Central memory CD8-positive, alpha-beta T cell (primary cell): ENCODE results near the gene RYR2.
A peak's percentile ranks its signal among the peaks of the same experiment; 100 is the strongest.

Source experiments
- ATAC-seq: fragments of 150-1000 bp; cut with Tn5 transposase; replicated peaks from 2 replicates; pipeline ENCODE4 v1.10.0; 2022; ENCODE audit warnings: mild to moderate bottlenecking, moderate FRiP score, moderate number of reproducible peaks; ENCODE audit not compliant: poor library complexity, severe bottlenecking; ENCODE audit errors: extremely low read depth
- DNase-seq, 2 donors: peaks; one replicate each; pipeline ENCODE4 v3.0.0; 2021; ENCODE audit warnings: low spot score in 2 of 2
- H3K27ac Mint-ChIP-seq: one replicate; pipeline ENCODE4 v1.8.0; 2022; ENCODE audit warnings: low read depth, mild to moderate bottlenecking, moderate library complexity, mixed read lengths
- H3K27me3 Mint-ChIP-seq: one replicate; pipeline ENCODE4 v1.8.0; 2022; ENCODE audit warnings: mixed read lengths
- H3K36me3 Mint-ChIP-seq: one replicate; pipeline ENCODE4 v1.8.0; 2022; ENCODE audit warnings: mild to moderate bottlenecking, moderate library complexity, mixed read lengths; ENCODE audit not compliant: insufficient read depth
- H3K4me1 Mint-ChIP-seq: one replicate; pipeline ENCODE4 v1.8.0; 2022; ENCODE audit warnings: mixed read lengths
- H3K4me3 Mint-ChIP-seq: one replicate; pipeline ENCODE4 v1.8.0; 2022; ENCODE audit warnings: mild to moderate bottlenecking, moderate library complexity, mixed read lengths
- H3K9me3 Mint-ChIP-seq: one replicate; pipeline ENCODE4 v1.8.0; 2022; ENCODE audit warnings: mixed read lengths

RYR2 gene

GRCh38 chr1:237386362-237387143, 344.6 kb downstream of the RYR2 start:
- ATAC-seq (no peak), DNase-seq (no peak)
- H3K9me3 Mint-ChIP-seq, result no peaks in the 10 kb centered on the region
- H3K27me3 Mint-ChIP-seq, result peaks cover 10% of the 10 kb centered on the region
- no peak overlapping the region for H3K27ac Mint-ChIP-seq
- no peaks in the 10 kb centered on the region for H3K36me3 Mint-ChIP-seq
- H3K4me1 Mint-ChIP-seq, result no peaks in the 10 kb centered on the region
- H3K4me3 Mint-ChIP-seq, result no peak overlapping the region

GRCh38 chr1:237387144-237387505, 345.1 kb downstream of the RYR2 start:
- Mint-ChIP-seq H3K4me3 (no peak overlapping the region), H3K27me3 (peaks cover 10% of the 10 kb centered on the region), H3K4me1 (no peaks in the 10 kb centered on the region), H3K9me3 (no peaks in the 10 kb centered on the region), H3K36me3 (no peaks in the 10 kb centered on the region), H3K27ac (no peak overlapping the region)
- ATAC-seq, result no peak
- DNase-seq, result no peak

GRCh38 chr1:237390823-237391222, 348.8 kb downstream of the RYR2 start:
- Mint-ChIP-seq H3K36me3 (no peaks in the 10 kb centered on the region), H3K9me3 (no peaks in the 10 kb centered on the region), H3K27ac (no peak overlapping the region), H3K4me3 (no peak overlapping the region), H3K27me3 (peaks cover 26% of the 10 kb centered on the region), H3K4me1 (no peaks in the 10 kb centered on the region)
- DNase-seq (no peak), ATAC-seq (no peak)

GRCh38 chr1:237393632-237394031, 351.6 kb downstream of the RYR2 start:
- H3K4me3 Mint-ChIP-seq, result no peak overlapping the region
- ATAC-seq, result no peak
- no peaks in the 10 kb centered on the region for H3K36me3 Mint-ChIP-seq
- no peaks in the 10 kb centered on the region for H3K4me1 Mint-ChIP-seq
- H3K27ac Mint-ChIP-seq, result no peak overlapping the region
- no peak for DNase-seq
- peaks cover 38% of the 10 kb centered on the region for H3K27me3 Mint-ChIP-seq
- no peaks in the 10 kb centered on the region for H3K9me3 Mint-ChIP-seq

- Mint-ChIP-seq H3K4me1 (no peaks in the 10 kb centered on the region), H3K4me3 (no peak overlapping the region), H3K27ac (no peak overlapping the region), H3K36me3 (no peaks in the 10 kb centered on the region), H3K27me3 (peaks cover 32% of the 10 kb centered on the region), H3K9me3 (no peaks in the 10 kb centered on the region)
- ATAC-seq (no peak), DNase-seq (no peak)
These were observed 352.3 kb downstream of the RYR2 start for GRCh38 chr1:237394281-237394680.

- Mint-ChIP-seq H3K27ac (no peak overlapping the region), H3K4me3 (no peak overlapping the region), H3K4me1 (no peaks in the 10 kb centered on the region), H3K9me3 (peaks cover 7% of the 10 kb centered on the region), H3K27me3 (peaks cover 30% of the 10 kb centered on the region), H3K36me3 (no peaks in the 10 kb centered on the region)
- ATAC-seq, result no peak
- DNase-seq, result no peak
These were observed 354.4 kb downstream of the RYR2 start for GRCh38 chr1:237396426-237396825.

- peaks cover 37% of the 10 kb centered on the region for H3K27me3 Mint-ChIP-seq
- DNase-seq (no peak), ATAC-seq (no peak)
- H3K9me3 Mint-ChIP-seq, result peaks cover 17% of the 10 kb centered on the region
- no peaks in the 10 kb centered on the region for H3K36me3 Mint-ChIP-seq
- H3K4me3 Mint-ChIP-seq, result no peak overlapping the region
- H3K4me1 Mint-ChIP-seq, result no peaks in the 10 kb centered on the region
- H3K27ac Mint-ChIP-seq, result no peak overlapping the region
These were observed 356.8 kb downstream of the RYR2 start for GRCh38 chr1:237398751-237399150.

- DNase-seq (no peak), ATAC-seq (no peak)
- H3K27ac Mint-ChIP-seq, result no peak overlapping the region
- no peaks in the 10 kb centered on the region for H3K36me3 Mint-ChIP-seq
- H3K4me1 Mint-ChIP-seq, result peaks cover 10% of the 10 kb centered on the region
- H3K9me3 Mint-ChIP-seq, result peaks cover 10% of the 10 kb centered on the region
- H3K4me3 Mint-ChIP-seq, result no peak overlapping the region
- H3K27me3 Mint-ChIP-seq, result peaks cover 9% of the 10 kb centered on the region
These were observed 363.9 kb downstream of the RYR2 start for GRCh38 chr1:237405912-237406311.

- peak; percentile 100 for ATAC-seq
- peak in 1 of 2 donors; percentile 48 for DNase-seq
- Mint-ChIP-seq H3K36me3 (no peaks in the 10 kb centered on the region), H3K4me1 (peaks cover 22% of the 10 kb centered on the region), H3K4me3 (no peak overlapping the region), H3K27me3 (no peaks in the 10 kb centered on the region), H3K27ac (peak overlapping the region; percentile 79), H3K9me3 (peaks cover 5% of the 10 kb centered on the region)
These were observed 369.6 kb downstream of the RYR2 start for GRCh38 chr1:237411621-237412020.

- H3K4me3 Mint-ChIP-seq, result no peak overlapping the region
- no peak overlapping the region for H3K27ac Mint-ChIP-seq
- H3K36me3 Mint-ChIP-seq, result no peaks in the 10 kb centered on the region
- H3K27me3 Mint-ChIP-seq, result no peaks in the 10 kb centered on the region
- peaks cover 5% of the 10 kb centered on the region for H3K4me1 Mint-ChIP-seq
- no peak for DNase-seq
- peaks cover 5% of the 10 kb centered on the region for H3K9me3 Mint-ChIP-seq
- no peak for ATAC-seq
These were observed 375.1 kb downstream of the RYR2 start for GRCh38 chr1:237416924-237417655.

GRCh38 chr1:237428809-237429208, 386.8 kb downstream of the RYR2 start:
- ATAC-seq (no peak), DNase-seq (no peak)
- Mint-ChIP-seq H3K9me3 (no peaks in the 10 kb centered on the region), H3K4me1 (no peaks in the 10 kb centered on the region), H3K27me3 (peaks cover 12% of the 10 kb centered on the region), H3K36me3 (no peaks in the 10 kb centered on the region), H3K4me3 (no peak overlapping the region), H3K27ac (no peak overlapping the region)

- Mint-ChIP-seq H3K4me1 (no peaks in the 10 kb centered on the region), H3K27ac (no peak overlapping the region), H3K4me3 (no peak overlapping the region), H3K27me3 (peaks cover 9% of the 10 kb centered on the region), H3K9me3 (no peaks in the 10 kb centered on the region), H3K36me3 (no peaks in the 10 kb centered on the region)
- ATAC-seq (no peak), DNase-seq (no peak)
These were observed 387.3 kb downstream of the RYR2 start for GRCh38 chr1:237429252-237429651.

GRCh38 chr1:237431448-237431847, 389.5 kb downstream of the RYR2 start:
- Mint-ChIP-seq H3K36me3 (peaks cover 3% of the 10 kb centered on the region), H3K9me3 (no peaks in the 10 kb centered on the region), H3K4me3 (no peak overlapping the region), H3K27me3 (peaks cover 8% of the 10 kb centered on the region), H3K4me1 (no peaks in the 10 kb centered on the region), H3K27ac (no peak overlapping the region)
- no peak for ATAC-seq
- no peak for DNase-seq
